Small intestine (tissue), 7 donors: ENCODE data around the gene PNPLA2. TPM values are rescaled to one million over a fixed set of nuclear protein-coding genes. Genes with fewer than 3 reads are reported as not detected.

ENCODE experiments used
- DNase-seq, 2 donors: peaks; one replicate each; pipeline versions ENCODE4 v3.0.0 to v3.0.0-alpha.2; 2013
- FAIRE-seq: peaks from 2 replicates; lab custom pipeline; 2012; peaks lifted over from hg19 to GRCh38; lab: Jason Lieb, UNC
- H3K27ac ChIP-seq, 3 donors: one replicate each; pipeline ENCODE4 v1.5.1; 2013; ENCODE audit warnings: low read length in 2 of 3, mild to moderate bottlenecking in 2 of 3, control low read depth in 1 of 3, inconsistent platforms in 1 of 3, low read depth in 1 of 3, moderate library complexity in 1 of 3
- H3K27me3 ChIP-seq, 3 donors: one replicate each; pipeline ENCODE4 v1.6.1; 2013; ENCODE audit warnings: low read length in 3 of 3, inconsistent platforms in 1 of 3; ENCODE audit not compliant: control insufficient read depth in 3 of 3, insufficient read depth in 3 of 3
- H3K36me3 ChIP-seq, 3 donors: one replicate each; pipeline ENCODE4 v1.6.1; 2013; ENCODE audit warnings: low read length in 3 of 3, inconsistent platforms in 1 of 3, low read depth in 1 of 3, mild to moderate bottlenecking in 1 of 3, moderate library complexity in 1 of 3; ENCODE audit not compliant: control insufficient read depth in 3 of 3, insufficient read depth in 2 of 3
- H3K4me1 ChIP-seq, 3 donors: one replicate each; pipeline ENCODE4 v1.6.1; 2013; ENCODE audit warnings: low read length in 2 of 3, inconsistent platforms in 1 of 3, low read depth in 1 of 3, mild to moderate bottlenecking in 1 of 3, moderate library complexity in 1 of 3; ENCODE audit not compliant: control insufficient read depth in 3 of 3, insufficient read depth in 2 of 3
- H3K4me3 ChIP-seq, 3 donors: one replicate each; pipeline ENCODE4 v1.5.1; 2013; ENCODE audit warnings: low read length in 3 of 3, control low read depth in 1 of 3, inconsistent platforms in 1 of 3, low read depth in 1 of 3, mild to moderate bottlenecking in 1 of 3, moderate library complexity in 1 of 3
- H3K9me3 ChIP-seq, 2 donors: one replicate each; pipeline ENCODE4 v1.6.1; 2013; ENCODE audit warnings: low read depth in 1 of 2, low read length in 1 of 2; ENCODE audit not compliant: control insufficient read depth in 2 of 2, insufficient read depth in 1 of 2
- WGBS, 3 donors: extraction: QIAGEN DNeasy Blood & Tissue Kit; methylation state at CpG; one replicate each; pipeline ENCODE4 v1.1.7; 2013; 5-methylcytosine and 5-hydroxymethylcytosine counted together
- polyA plus RNA-seq, 4 donors: library from polyadenylated mRNA; stranded (reverse) in 3 of 4; unstranded in 1 of 4; fragments of 200-250 nt in 3 of 4; fragments of 120-200 nt in 1 of 4; gene quantifications; one replicate each; pipeline versions ENCODE4 v1.2.1 to v1.2.3, GENCODE V29; 2013
- donor health status: healthy with polysubstance abuse.
- donor health status: control.
- donor health status: control.
- donor health status: Bipolar disorder and iron deficiency.
- donor health status: healthy.

PNPLA2 gene
- polyA plus RNA-seq, 4 donors = 66.2 to 250 (median 162) TPM

DNA sequence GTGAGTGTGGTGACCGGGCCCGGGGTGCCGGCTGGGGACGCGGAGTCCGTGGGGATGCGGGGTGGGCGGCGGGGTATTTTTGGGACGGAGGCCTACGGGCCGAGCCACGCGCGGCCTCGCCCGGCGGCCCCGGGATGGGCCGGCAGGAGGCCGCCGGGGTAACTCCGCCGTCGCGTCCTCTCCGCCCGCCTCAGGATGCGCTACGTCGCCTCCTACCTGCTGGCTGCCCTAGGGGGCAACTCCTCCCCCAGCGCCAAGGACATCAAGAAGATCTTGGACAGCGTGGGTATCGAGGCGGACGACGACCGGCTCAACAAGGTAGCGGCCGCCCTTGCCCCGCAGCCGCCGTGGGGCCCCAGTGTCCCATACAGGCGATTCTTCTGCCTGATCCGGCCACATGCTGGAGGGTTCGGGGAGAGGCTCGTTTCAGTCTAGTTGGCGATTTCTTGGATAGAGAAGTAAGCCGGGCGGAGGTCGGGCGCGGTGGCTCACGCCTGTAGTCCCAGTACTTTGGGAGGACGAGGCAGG is 8.6 kb upstream of the PNPLA2 start:
- H3K27me3 ChIP-seq = no peaks in the 10 kb centered on the region
- no peaks in the 10 kb centered on the region for H3K9me3 ChIP-seq
- DNase-seq (peak in 1 of 2 donors; percentile 48), FAIRE-seq (no peak)
- peak overlapping the region; percentile 74 to 98 (median 86) for H3K4me3 ChIP-seq
- H3K4me1 ChIP-seq = peaks cover 0 to 18% (median 3%) of the 10 kb centered on the region in 3 donors
- 0 to 1% (median 0%) methylated on average over 43 to 55 of the region's 55 CpGs for WGBS, 3 donors
- H3K27ac ChIP-seq = peak overlapping the region; percentile 68 to 99 (median 98)
- peaks cover 15 to 48% (median 18%) of the 10 kb centered on the region in 3 donors for H3K36me3 ChIP-seq

DNA sequence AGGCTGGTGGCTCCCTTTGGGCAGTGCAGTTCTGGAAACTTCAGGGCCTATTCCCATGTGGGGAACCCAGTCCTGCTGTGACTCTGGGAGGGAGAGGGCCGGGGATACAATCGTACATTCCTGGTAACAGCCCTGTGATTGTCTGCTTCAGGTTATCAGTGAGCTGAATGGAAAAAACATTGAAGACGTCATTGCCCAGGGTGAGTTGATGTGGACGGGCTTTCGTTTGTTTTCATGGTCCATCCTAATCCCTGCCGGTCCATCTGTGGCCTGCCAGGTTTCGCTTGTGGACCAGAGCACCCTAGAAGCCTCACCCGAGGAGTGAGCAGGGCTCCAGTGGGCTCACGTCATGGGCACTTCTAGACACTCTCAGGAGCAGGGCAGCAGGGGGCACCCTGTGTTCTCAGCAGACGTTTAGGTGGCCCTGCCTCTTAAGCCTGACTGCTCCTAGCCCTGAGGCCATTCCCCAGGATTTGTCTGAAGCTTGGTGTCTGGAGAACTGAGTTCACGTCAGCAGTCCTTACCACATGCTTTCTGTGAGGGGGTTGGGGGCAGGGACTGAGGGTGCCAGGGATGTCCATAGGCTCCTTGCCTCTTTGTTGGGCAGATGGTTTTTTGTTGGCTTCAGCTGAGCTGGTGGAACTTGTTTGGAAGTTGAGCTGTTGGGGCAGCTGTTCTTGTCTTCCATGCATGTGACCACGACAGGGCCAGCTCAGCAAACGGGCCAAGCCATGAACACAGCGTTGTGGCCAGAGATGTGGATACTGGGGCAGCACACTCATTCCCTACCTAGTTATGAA is 7.1 kb upstream of the PNPLA2 start:
- H3K36me3 ChIP-seq = peaks cover 17 to 62% (median 18%) of the 10 kb centered on the region in 3 donors
- H3K9me3 ChIP-seq = no peaks in the 10 kb centered on the region
- 52 to 58% (median 52%) methylated on average over 14 of the region's 14 CpGs for WGBS, 3 donors
- FAIRE-seq = no peak
- peak overlapping the region in 1 of 3 donors; percentile 11 for H3K27ac ChIP-seq
- H3K27me3 ChIP-seq = no peaks in the 10 kb centered on the region
- DNase-seq = peak in 1 of 2 donors; percentile 29
- H3K4me3 ChIP-seq = peak overlapping the region in 1 of 3 donors; percentile 98
- H3K4me1 ChIP-seq = peaks cover 0 to 15% (median 3%) of the 10 kb centered on the region in 3 donors

DNA sequence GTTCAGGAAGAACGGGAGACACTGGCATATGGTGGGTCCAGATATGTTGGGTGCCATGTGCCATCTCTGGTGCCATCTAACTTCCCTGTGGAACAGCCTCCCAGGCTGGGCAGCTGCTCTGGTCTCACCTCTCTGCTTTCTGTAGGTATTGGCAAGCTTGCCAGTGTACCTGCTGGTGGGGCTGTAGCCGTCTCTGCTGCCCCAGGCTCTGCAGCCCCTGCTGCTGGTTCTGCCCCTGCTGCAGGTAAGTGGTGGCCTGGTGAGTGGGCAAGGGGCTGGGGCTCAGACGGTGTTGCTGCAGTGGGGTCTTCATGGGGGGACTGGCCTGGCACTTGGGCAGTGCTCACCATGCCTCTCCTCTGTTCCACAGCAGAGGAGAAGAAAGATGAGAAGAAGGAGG is 6.3 kb upstream of the PNPLA2 start:
- Histone ChIP-seq H3K9me3 (no peaks in the 10 kb centered on the region), H3K36me3 (peaks cover 17 to 62% (median 18%) of the 10 kb centered on the region in 3 donors), H3K4me1 (peaks cover 0 to 15% (median 3%) of the 10 kb centered on the region in 3 donors), H3K4me3 (no peak overlapping the region), H3K27ac (no peak overlapping the region), H3K27me3 (no peaks in the 10 kb centered on the region)
- no peak for FAIRE-seq
- 61 to 80% (median 79%) methylated on average over 3 of the region's 3 CpGs for WGBS, 3 donors
- DNase-seq = no peak

DNA sequence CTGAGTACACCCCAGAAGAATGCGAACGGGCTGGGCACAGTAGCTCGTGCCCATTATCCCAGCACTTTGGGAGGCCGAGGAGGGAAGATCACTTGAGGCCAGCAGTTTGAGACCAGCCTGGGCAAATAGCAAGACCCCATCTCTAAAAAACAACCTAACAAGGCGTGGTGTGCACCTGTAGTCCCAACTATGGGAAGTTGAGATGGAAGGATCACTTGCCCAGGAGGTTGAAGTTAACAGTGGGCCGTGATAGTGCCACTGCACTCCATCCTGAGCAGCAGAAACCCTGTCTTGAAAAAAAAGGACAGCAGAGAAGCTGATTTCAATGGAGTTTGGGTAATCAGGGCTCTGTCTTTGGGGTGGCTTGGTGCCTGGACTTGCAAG is 5.7 kb upstream of the PNPLA2 start:
- Histone ChIP-seq H3K9me3 (no peaks in the 10 kb centered on the region), H3K27me3 (no peaks in the 10 kb centered on the region), H3K27ac (no peak overlapping the region), H3K4me3 (no peak overlapping the region), H3K4me1 (peaks cover 0 to 15% (median 3%) of the 10 kb centered on the region in 3 donors), H3K36me3 (peaks cover 17 to 62% (median 18%) of the 10 kb centered on the region in 3 donors)
- DNase-seq = no peak
- FAIRE-seq = no peak
- WGBS, 3 donors = 87 to 91% (median 89%) methylated on average over 6 of the region's 6 CpGs

DNA sequence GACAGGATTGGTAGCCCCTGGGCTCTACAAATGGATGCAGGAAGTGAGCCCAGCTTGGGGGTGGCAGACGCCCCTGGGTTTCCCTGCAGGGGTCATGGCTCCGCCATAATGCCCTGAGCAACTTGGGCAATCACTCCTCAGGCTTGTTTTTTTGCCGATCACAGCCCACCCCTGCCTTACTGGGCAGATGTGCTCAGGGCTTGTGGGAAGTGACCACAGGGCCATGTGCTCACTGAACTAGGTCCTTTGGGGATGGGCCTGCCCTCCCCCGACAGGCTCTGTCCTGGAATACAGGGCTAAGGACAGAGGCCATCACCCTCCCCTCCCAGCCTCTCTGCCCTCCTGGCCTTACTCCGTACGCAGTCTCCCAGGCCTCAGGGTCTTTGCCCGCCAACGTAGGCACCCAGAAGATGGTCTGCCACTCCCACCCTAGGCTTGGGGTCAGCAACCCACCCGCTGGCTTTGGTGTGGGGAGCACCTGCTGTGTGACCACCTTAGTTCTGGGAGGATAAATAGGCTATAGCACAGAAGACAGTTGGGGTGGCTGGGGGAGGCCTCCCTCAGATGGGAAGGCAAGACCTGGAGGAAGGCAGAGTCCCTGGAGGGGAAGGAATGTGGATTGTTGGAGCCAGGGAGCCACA is 5.1 kb upstream of the PNPLA2 start:
- no peak overlapping the region for H3K27ac ChIP-seq
- 83 to 86% (median 83%) methylated on average over 9 of the region's 9 CpGs for WGBS, 3 donors

DNA sequence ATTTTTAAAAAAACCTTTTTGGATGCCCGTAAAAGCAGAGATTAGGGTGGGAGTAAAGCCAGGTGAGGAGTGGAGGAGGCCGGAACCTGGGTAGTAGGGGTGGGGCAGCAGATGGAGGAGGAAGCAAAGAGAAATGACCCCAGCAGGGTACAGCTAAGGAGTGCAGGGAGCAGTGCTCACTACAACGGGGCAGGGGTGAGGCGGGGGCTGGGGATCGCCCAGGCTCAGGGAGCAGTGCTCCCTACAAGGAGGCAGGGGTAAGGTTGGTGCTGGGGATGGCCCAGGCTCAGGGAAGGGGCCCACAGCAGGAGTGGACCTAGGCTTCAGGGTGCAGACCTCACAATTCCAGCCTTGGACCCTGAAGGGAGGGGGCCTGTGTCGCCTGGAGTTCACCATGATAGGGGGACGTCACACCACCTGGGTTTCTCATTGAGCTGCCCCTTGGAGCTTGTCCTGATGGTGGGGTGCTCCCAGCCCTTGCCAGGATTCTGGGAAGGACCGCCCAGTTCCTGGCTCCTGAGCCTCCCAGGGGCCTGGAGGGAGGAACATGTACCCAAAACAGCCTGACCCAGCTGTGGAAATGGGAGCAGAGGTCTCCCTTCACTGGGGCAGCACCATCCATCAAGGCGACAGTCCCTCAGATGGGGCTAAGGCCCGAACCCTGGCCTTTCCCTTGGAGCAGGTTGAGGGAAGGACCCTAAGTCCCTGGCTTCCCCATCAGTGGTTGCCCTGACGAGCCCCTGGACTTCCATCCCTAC is 2.9 kb upstream of the PNPLA2 start:
- Histone ChIP-seq H3K4me3 (no peak overlapping the region), H3K4me1 (peaks cover 0 to 20% (median 0%) of the 10 kb centered on the region in 3 donors), H3K27ac (no peak overlapping the region), H3K36me3 (peaks cover 17 to 62% (median 18%) of the 10 kb centered on the region in 3 donors), H3K27me3 (no peaks in the 10 kb centered on the region), H3K9me3 (no peaks in the 10 kb centered on the region)
- no peak for DNase-seq
- 80 to 87% (median 86%) methylated on average over 11 of the region's 11 CpGs for WGBS, 3 donors
- FAIRE-seq = no peak

More for the DNA sequence above, 5.1 kb upstream of the PNPLA2 start:
- DNase-seq = no peak
- Histone ChIP-seq H3K36me3 (peaks cover 17 to 62% (median 18%) of the 10 kb centered on the region in 3 donors), H3K4me3 (no peak overlapping the region), H3K27me3 (no peaks in the 10 kb centered on the region), H3K4me1 (peaks cover 0 to 15% (median under 1%) of the 10 kb centered on the region in 3 donors), H3K9me3 (no peaks in the 10 kb centered on the region)
- FAIRE-seq = no peak

DNA sequence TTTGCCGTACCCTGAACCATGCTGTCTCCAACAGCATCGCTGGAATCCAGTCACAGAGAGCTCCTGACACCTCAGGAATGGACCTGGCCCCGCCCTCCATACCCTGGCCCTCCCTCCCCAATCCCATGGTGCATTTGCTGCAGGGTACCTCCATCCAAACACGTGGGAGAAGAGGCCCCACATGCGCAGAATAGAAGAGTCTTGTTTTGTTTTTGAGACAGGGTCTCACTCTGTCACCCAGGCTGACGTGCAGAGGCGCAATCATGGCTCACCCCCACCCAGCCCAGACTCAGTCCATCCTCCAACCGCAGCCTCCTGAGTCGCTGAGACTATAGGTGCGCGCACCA is 2.3 kb upstream of the PNPLA2 start:
- no peak overlapping the region for H3K27ac ChIP-seq
- DNase-seq (no peak), FAIRE-seq (no peak)
- 80 to 86% (median 83%) methylated on average over 11 of the region's 11 CpGs for WGBS, 3 donors
- H3K9me3 ChIP-seq = no peaks in the 10 kb centered on the region
- peaks cover 0 to 19% (median 0%) of the 10 kb centered on the region in 3 donors for H3K4me1 ChIP-seq
- peaks cover 17 to 62% (median 18%) of the 10 kb centered on the region in 3 donors for H3K36me3 ChIP-seq
- no peaks in the 10 kb centered on the region for H3K27me3 ChIP-seq
- no peak overlapping the region for H3K4me3 ChIP-seq
